A549 (cell line): ENCODE measurements around the gene DRGX.

ENCODE experiments used
- CTCF ChIP-seq: fragments of >200 bp; sonication (Bioruptor Twin); formaldehyde crosslinking; IDR thresholded peaks from 3 replicates; pipeline ENCODE4 v1.5.1; 2016
- KDM1A ChIP-seq: fragments of 200-600 bp; sonication (generic); IDR thresholded peaks from 2 replicates; pipeline ENCODE4 v1.6.1; 2016; ENCODE audit warnings: low read depth, mild to moderate bottlenecking
- MYC ChIP-seq: IDR thresholded peaks from 2 replicates; pipeline ENCODE4 v1.6.1; 2012; ENCODE audit warnings: mild to moderate bottlenecking, inconsistent platforms, low read length, improper control_type of control experiment, borderline replicate concordance
- POLR2A ChIP-seq: IDR thresholded peaks from 2 replicates; pipeline ENCODE4 v1.6.1; 2012; ENCODE audit warnings: mild to moderate bottlenecking, low read length
- RAD21 ChIP-seq, 2 experiments: fragments of >200 bp in 1 of 2; sonication (Bioruptor Twin) in 1 of 2; formaldehyde crosslinking in 1 of 2; IDR thresholded peaks in 1 of 2; conservative IDR thresholded peaks in 1 of 2; 2 replicates in 1 of 2; 3 replicates in 1 of 2; pipeline ENCODE4 v1.6.1; 2012 to 2018; ENCODE audit warnings: inconsistent platforms in 1 of 2
- RFX5 ChIP-seq: fragments of 450-650 bp; IDR thresholded peaks from 2 replicates; pipeline ENCODE4 v1.7.1; 2014; ENCODE audit warnings: antibody characterized with exemption, mild to moderate bottlenecking, moderate library complexity

- TF ChIP-seq POLR2A (no peak), MYC (no peak), CTCF (no peak), RFX5 (no peak), KDM1A (no peak), RAD21 (conservative IDR thresholded peaks at IDR 0.05 in 1 of 2, IDR thresholded peaks at IDR 0.05 in 1 of 2) (no peak)
Observed at GRCh38 chr10:49349390-49349789, 46.5 kb downstream of the DRGX start.
